Adrenal gland (tissue), 5 donors: ENCODE measurements around the gene CDC14C.

ENCODE experiments used
- POLR2A ChIP-seq, 2 donors: fragments of 450-650 bp; IDR thresholded peaks; one replicate each; pipeline ENCODE4 v1.6.1; 2017; ENCODE audit warnings: antibody characterized with exemption in 2 of 2, mild to moderate bottlenecking in 2 of 2, moderate library complexity in 1 of 2
- TF ChIP-seq, protein P1 (sequence below), 6 experiments: fragments of 450-650 bp in 4 of 6; fragments of 200-600 bp in 2 of 6; sonication (generic) in 1 of 6; IDR thresholded peaks; 1 replicate in 5 of 6; 2 replicates in 1 of 6; pipeline versions ENCODE4 v1.5.1 to v1.8.0; 2016 to 2021; ENCODE audit warnings: antibody characterized with exemption in 6 of 6, mild to moderate bottlenecking in 2 of 6, moderate library complexity in 1 of 6
- donor health status: DM: no; HTN: no; CAD: no.

DNA sequence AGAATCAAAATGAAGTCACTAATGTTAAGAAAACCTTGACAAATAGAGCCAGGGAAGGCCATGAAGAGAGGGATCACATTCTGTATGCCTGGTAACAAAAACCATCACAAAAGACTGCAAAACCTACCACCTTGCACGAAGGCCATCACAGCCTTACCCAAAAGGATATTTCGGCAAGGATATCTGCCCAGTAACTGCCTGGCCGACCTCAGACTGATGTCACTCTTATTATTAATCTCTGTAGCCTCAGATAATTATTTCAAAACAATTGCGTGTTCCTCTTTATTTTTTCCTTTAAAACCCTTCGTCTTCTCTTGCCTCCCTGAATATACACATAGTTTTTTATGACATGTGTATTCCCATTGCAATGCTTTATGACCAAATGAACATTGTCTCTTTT lies 52.5 kb downstream of the CDC14C start:
- TF ChIP-seq, protein P1, sequence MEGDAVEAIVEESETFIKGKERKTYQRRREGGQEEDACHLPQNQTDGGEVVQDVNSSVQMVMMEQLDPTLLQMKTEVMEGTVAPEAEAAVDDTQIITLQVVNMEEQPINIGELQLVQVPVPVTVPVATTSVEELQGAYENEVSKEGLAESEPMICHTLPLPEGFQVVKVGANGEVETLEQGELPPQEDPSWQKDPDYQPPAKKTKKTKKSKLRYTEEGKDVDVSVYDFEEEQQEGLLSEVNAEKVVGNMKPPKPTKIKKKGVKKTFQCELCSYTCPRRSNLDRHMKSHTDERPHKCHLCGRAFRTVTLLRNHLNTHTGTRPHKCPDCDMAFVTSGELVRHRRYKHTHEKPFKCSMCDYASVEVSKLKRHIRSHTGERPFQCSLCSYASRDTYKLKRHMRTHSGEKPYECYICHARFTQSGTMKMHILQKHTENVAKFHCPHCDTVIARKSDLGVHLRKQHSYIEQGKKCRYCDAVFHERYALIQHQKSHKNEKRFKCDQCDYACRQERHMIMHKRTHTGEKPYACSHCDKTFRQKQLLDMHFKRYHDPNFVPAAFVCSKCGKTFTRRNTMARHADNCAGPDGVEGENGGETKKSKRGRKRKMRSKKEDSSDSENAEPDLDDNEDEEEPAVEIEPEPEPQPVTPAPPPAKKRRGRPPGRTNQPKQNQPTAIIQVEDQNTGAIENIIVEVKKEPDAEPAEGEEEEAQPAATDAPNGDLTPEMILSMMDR (IDR thresholded peaks at IDR 0.05) = no peak
- no peak for TF ChIP-seq POLR2A (IDR thresholded peaks at IDR 0.05)
